T-helper 17 cell (primary cell): Measurements from ENCODE around the gene DMBX1. TPM values are rescaled to one million over a fixed set of nuclear protein-coding genes. Genes with fewer than 3 reads are reported as not detected.

Experiments used
- ATAC-seq: fragments of 150-1000 bp; cut with Tn5 transposase; 2 replicates; pipeline ENCODE4 v1.10.0; 2021; ENCODE audit warnings: mild to moderate bottlenecking, moderate library complexity
- DNase-seq, 3 donors: peaks; one replicate each; pipeline versions ENCODE4 v3.0.0 to v3.0.0-alpha.2; 2020 to 2021
- H3K9me3 ChIP-seq: one replicate; pipeline ENCODE4 v1.7.0; 2013; ENCODE audit warnings: low read length, mild to moderate bottlenecking; ENCODE audit not compliant: control insufficient read depth, poor library complexity, severe bottlenecking
- H3K27ac Mint-ChIP-seq: one replicate; pipeline ENCODE4 v1.8.0; 2022; ENCODE audit warnings: mild to moderate bottlenecking, moderate library complexity, mixed read lengths
- H3K27me3 Mint-ChIP-seq: one replicate; pipeline ENCODE4 v1.8.0; 2022; ENCODE audit warnings: mixed read lengths
- H3K36me3 Mint-ChIP-seq: one replicate; pipeline ENCODE4 v1.8.0; 2022; ENCODE audit warnings: low read depth, mixed read lengths
- H3K4me1 Mint-ChIP-seq: one replicate; pipeline ENCODE4 v1.8.0; 2022; ENCODE audit warnings: mild to moderate bottlenecking, mixed read lengths
- H3K4me3 Mint-ChIP-seq: one replicate; pipeline ENCODE4 v1.8.0; 2022; ENCODE audit warnings: mild to moderate bottlenecking, moderate library complexity, mixed read lengths
- total RNA-seq, 4 donors: library from RNA in 2 of 4; stranded (reverse) in 2 of 4; gene quantifications; one replicate each; pipeline ENCODE4 v1.2.3 and lab custom pipeline; 2022 to 2026

Gene DMBX1
- total RNA-seq, 2 donors from 2014 or later: not detected

DNA sequence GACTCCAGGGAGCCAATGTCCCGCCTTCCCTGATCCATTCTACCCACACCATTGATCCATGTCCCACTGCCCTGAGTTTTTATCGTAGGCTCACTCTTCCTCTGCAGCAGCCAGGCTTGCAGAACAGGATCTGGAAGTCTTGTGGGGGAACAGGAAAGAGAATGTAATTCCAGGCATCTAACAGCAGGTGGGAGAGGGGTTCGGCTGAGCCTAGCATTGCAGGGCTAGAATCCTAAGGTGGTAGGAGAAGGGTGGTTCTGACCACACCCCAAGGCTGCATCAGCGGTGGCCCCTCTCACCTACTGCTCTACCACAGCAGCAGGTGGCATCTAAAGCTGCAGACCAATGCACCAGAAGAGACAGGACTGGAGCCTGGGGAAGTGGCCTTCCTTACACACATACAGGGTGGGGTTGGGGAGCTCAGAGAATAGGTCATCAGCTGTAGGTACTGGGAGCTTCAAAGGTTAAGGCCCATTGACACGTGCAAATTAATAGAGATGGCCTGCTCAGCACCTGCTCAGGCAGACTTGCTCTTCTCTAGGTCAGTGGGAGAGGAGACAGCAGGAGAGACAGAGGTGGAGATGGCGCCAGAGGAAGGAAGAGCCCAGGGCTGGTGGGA, 41.3 kb downstream of the DMBX1 start:
- H3K9me3 ChIP-seq: no peaks in the 10 kb centered on the region
- Mint-ChIP-seq H3K4me1 (peaks cover 17% of the 10 kb centered on the region), H3K27me3 (peaks cover 33% of the 10 kb centered on the region), H3K36me3 (peaks cover 7% of the 10 kb centered on the region), H3K4me3 (no peak overlapping the region), H3K27ac (no peak overlapping the region)
- no peak for DNase-seq
- no peak for ATAC-seq

- Mint-ChIP-seq H3K4me1 (peaks cover 20% of the 10 kb centered on the region), H3K27ac (no peak overlapping the region), H3K27me3 (peaks cover 25% of the 10 kb centered on the region), H3K36me3 (peaks cover 5% of the 10 kb centered on the region), H3K4me3 (no peak overlapping the region)
- no peaks in the 10 kb centered on the region for H3K9me3 ChIP-seq
- DNase-seq: no peak
- ATAC-seq: no peak
These were observed 42.5 kb downstream of the DMBX1 start for GRCh38 chr1:46532095-46532494.

DNA sequence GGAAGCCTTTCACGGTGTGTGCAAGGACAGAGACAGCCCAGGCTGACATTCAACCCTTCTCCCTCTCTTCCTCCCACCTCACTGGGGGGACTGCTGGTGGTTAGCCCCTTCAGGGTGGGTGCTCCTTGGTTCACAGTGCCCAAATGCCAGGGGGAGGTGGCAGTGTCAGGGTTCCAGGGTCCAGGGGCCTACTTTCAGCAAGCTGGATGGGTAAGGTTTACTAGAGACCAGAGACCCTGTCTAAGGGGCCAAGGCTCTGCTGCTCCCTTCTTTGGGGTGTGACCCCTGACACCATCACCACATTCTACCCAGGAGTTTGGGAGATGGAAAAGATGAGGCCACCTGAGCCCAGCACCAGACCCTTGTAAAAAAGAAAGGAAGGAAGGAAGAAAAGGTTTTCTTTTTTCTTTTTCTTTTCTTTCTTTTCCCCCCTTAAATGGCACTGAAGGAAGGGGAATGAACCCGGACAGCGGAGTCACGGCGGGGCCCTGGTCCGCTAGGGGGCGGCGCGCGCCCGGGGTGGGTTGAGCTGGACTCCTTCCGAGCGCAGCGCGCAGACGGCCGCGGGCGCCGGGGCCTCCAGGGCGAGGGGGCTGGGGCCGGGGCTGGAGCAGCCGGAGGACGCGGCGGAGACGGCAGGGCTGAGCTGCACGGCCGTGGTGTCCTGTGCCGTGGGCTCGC, 43.0 kb downstream of the DMBX1 start:
- H3K9me3 ChIP-seq: no peaks in the 10 kb centered on the region
- DNase-seq: peak; percentile 37 to 60 (median 53)
- Mint-ChIP-seq H3K4me3 (peak overlapping the region; percentile 64), H3K36me3 (peaks cover 5% of the 10 kb centered on the region), H3K27ac (no peak overlapping the region), H3K27me3 (peaks cover 19% of the 10 kb centered on the region), H3K4me1 (peaks cover 20% of the 10 kb centered on the region)
- ATAC-seq: peak; percentile 84

- peak; percentile 29 to 44 (median 32) for DNase-seq
- Mint-ChIP-seq H3K4me1 (peaks cover 17% of the 10 kb centered on the region), H3K4me3 (peak overlapping the region; percentile 93), H3K27ac (peak overlapping the region; percentile 78), H3K27me3 (peaks cover 12% of the 10 kb centered on the region), H3K36me3 (peaks cover 5% of the 10 kb centered on the region)
- peak; percentile 82 for ATAC-seq
- H3K9me3 ChIP-seq: no peaks in the 10 kb centered on the region
These were observed 43.7 kb downstream of the DMBX1 start for GRCh38 chr1:46533179-46533864.

GRCh38 chr1:46535063-46535462, 45.4 kb downstream of the DMBX1 start:
- Mint-ChIP-seq H3K4me3 (no peak overlapping the region), H3K27ac (peak overlapping the region; percentile 78), H3K36me3 (no peaks in the 10 kb centered on the region), H3K27me3 (peaks cover 2% of the 10 kb centered on the region), H3K4me1 (peaks cover 6% of the 10 kb centered on the region)
- ATAC-seq (no peak), DNase-seq (no peak)
- no peaks in the 10 kb centered on the region for H3K9me3 ChIP-seq

DNA sequence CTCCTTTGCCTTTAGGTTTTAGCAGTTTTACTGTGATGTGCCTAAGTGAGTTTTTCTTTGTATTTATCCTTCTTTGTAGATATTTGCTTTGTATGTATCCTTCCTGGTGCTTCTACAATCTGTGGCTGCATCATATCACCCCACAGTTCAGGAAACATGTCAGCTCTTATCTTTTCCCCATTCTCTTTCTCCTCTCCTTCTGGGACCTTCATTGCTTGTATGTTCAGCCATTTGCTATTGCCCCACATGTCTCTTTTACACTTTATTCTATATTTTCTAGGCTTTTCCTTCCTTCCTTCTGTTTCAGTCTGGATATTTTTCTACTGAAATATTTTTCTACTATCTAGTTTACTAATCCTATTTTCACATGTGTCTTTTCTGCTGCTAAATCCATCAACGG, 46.9 kb downstream of the DMBX1 start:
- Mint-ChIP-seq H3K4me3 (no peak overlapping the region), H3K27ac (peak overlapping the region; percentile 32), H3K36me3 (peaks cover 2% of the 10 kb centered on the region), H3K4me1 (peaks cover 9% of the 10 kb centered on the region), H3K27me3 (peaks cover 12% of the 10 kb centered on the region)
- H3K9me3 ChIP-seq: no peaks in the 10 kb centered on the region
- ATAC-seq: no peak
- no peak for DNase-seq

- no peak for ATAC-seq
- no peak overlapping the region for H3K4me3 Mint-ChIP-seq
- H3K27me3 Mint-ChIP-seq: peaks cover 23% of the 10 kb centered on the region
- no peak for DNase-seq
- H3K4me1 Mint-ChIP-seq: peaks cover 9% of the 10 kb centered on the region
- no peaks in the 10 kb centered on the region for H3K9me3 ChIP-seq
- H3K36me3 Mint-ChIP-seq: peaks cover 3% of the 10 kb centered on the region
- H3K27ac Mint-ChIP-seq: no peak overlapping the region
These were observed 48.0 kb downstream of the DMBX1 start for GRCh38 chr1:46537651-46538050.

DNA sequence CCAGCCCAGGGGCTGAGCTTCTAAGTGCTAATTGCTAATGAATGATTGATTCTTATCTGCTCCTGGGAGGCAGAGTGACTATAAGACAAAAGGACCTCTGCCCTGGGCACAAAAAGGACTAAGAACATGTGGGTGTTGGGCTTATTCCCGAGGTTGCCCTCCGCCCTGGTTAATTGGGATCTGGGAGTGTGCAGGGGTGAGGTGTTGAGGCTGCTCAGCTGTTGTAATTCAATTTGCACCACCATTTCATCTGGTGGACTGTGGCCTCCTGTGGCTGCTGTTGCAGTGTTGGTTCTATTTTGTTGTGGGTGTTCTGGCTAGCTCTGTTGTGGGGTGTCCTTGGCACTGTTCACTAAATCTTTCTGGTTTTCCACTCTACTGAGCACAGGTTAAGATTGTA, 48.5 kb downstream of the DMBX1 start:
- Mint-ChIP-seq H3K36me3 (peaks cover 5% of the 10 kb centered on the region), H3K27me3 (peaks cover 28% of the 10 kb centered on the region), H3K4me1 (peaks cover 11% of the 10 kb centered on the region), H3K4me3 (no peak overlapping the region), H3K27ac (no peak overlapping the region)
- DNase-seq (no peak), ATAC-seq (no peak)
- no peaks in the 10 kb centered on the region for H3K9me3 ChIP-seq

Other genes starting within 250 kb of the DMBX1 start
- gene RAD54L, start 242.1 kb upstream of the DMBX1 start, total RNA-seq: under 1 TPM; 0.72 to 0.73 TPM
- gene LRRC41, start 186.2 kb upstream of the DMBX1 start, total RNA-seq: 10 to 100 TPM; 30.0 to 30.1 TPM
- 100 to 1,000 TPM in 1 of 2 donors, 10 to 100 TPM in 1; 91.0 to 123 TPM for gene UQCRH, start 186.1 kb upstream of the DMBX1 start, total RNA-seq
- 10 to 100 TPM; 30.5 to 40.0 TPM for gene NSUN4, start 149.0 kb upstream of the DMBX1 start, total RNA-seq
- gene FAAH, start 95.5 kb upstream of the DMBX1 start, total RNA-seq: 1 to 10 TPM; 6.5 to 9.4 TPM
- gene KNCN, start 61.8 kb downstream of the DMBX1 start, total RNA-seq: not detected
- 10 to 100 TPM; 48.5 to 73.2 TPM for gene MKNK1, start 114.4 kb downstream of the DMBX1 start, total RNA-seq
- gene MOB3C, start 127.0 kb downstream of the DMBX1 start, total RNA-seq: 10 to 100 TPM; 13.3 to 20.4 TPM
- gene ATPAF1, start 178.5 kb downstream of the DMBX1 start, total RNA-seq: 10 to 100 TPM; 19.7 to 21.5 TPM
- not detected for gene TEX38, start 182.0 kb downstream of the DMBX1 start, total RNA-seq
- gene EFCAB14, start 229.3 kb downstream of the DMBX1 start, total RNA-seq: 10 to 100 TPM; 79.7 to 90.5 TPM